ENCODE results near the gene MCFD2. TPM values are rescaled to one million over a fixed set of nuclear protein-coding genes. Genes with fewer than 3 reads are reported as not detected.

Gene MCFD2
- total and polyA plus RNA-seq, 8 donors: 13.3 to 127 (median 43.3) TPM

- WGBS, 5 donors: 70 to 85% (median 77%) methylated on average over 6 to 7 of the region's 7 CpGs
- no peaks in the 10 kb centered on the region for H3K36me3 ChIP-seq
- H3K4me1 ChIP-seq: peaks cover 3 to 26% (median 18%) of the 10 kb centered on the region in 4 donors
- no peaks in the 10 kb centered on the region for H3K27me3 ChIP-seq
- intact Hi-C loops (cut with DNase I; ENCODE audit: low total_unique reads): no loop called here
- no peak for DNase-seq
- H3K27ac ChIP-seq: peak overlapping the region in 2 of 5 donors; percentile 64 to 81
- no peak for TF ChIP-seq EP300 (IDR thresholded peaks at IDR 0.05)
- TF ChIP-seq POLR2AphosphoS5 (IDR thresholded peaks at IDR 0.05): no peak
- TF ChIP-seq POLR2A (IDR thresholded peaks at IDR 0.05): no peak
- TF ChIP-seq, protein P1, sequence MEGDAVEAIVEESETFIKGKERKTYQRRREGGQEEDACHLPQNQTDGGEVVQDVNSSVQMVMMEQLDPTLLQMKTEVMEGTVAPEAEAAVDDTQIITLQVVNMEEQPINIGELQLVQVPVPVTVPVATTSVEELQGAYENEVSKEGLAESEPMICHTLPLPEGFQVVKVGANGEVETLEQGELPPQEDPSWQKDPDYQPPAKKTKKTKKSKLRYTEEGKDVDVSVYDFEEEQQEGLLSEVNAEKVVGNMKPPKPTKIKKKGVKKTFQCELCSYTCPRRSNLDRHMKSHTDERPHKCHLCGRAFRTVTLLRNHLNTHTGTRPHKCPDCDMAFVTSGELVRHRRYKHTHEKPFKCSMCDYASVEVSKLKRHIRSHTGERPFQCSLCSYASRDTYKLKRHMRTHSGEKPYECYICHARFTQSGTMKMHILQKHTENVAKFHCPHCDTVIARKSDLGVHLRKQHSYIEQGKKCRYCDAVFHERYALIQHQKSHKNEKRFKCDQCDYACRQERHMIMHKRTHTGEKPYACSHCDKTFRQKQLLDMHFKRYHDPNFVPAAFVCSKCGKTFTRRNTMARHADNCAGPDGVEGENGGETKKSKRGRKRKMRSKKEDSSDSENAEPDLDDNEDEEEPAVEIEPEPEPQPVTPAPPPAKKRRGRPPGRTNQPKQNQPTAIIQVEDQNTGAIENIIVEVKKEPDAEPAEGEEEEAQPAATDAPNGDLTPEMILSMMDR (IDR thresholded peaks at IDR 0.05): no peak
- H3K4me3 ChIP-seq: no peak overlapping the region
- H3K9me3 ChIP-seq: peaks cover 0 to 14% (median 9%) of the 10 kb centered on the region in 4 donors
Observed at GRCh38 chr2:46865181-46865970, 50.2 kb downstream of the MCFD2 start.

GRCh38 chr2:46863882-46864281 lies 51.7 kb downstream of the MCFD2 start:
- no peak for DNase-seq
- 90 to 96% (median 93%) methylated on average over 1 of the region's 1 CpG for WGBS, 5 donors

DNA sequence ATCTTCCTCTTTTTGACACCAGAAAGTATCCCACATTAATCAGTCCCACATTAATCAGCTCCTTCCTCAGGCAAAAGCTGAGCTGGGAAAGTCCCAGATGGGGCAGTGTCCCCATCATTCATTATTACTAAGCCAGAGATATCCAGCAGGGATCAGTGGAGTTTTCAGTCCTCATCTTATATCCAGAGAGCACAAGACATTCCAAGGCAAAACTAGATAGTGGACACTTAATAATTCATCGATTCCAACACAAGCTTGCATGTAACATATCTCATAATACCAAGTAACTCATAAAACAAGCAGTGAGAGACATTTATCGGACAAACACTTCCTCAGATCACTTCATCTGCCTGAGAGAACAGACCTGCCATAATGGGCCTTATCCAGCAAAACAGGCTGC lies 53.1 kb downstream of the MCFD2 start:
- 84 to 95% (median 88%) methylated on average over 2 of the region's 2 CpGs for WGBS, 5 donors
- intact Hi-C loops (cut with DNase I; ENCODE audit: low total_unique reads): no loop called here
- no peak for TF ChIP-seq POLR2AphosphoS5 (IDR thresholded peaks at IDR 0.05)
- no peak for TF ChIP-seq POLR2A (IDR thresholded peaks at IDR 0.05)
- TF ChIP-seq, protein P1 (IDR thresholded peaks at IDR 0.05): no peak
- no peak for TF ChIP-seq EP300 (IDR thresholded peaks at IDR 0.05)
- no peak overlapping the region for H3K4me3 ChIP-seq
- H3K4me1 ChIP-seq: peaks cover 3 to 28% (median 17%) of the 10 kb centered on the region in 4 donors
- H3K36me3 ChIP-seq: no peaks in the 10 kb centered on the region
- H3K27ac ChIP-seq: no peak overlapping the region
- no peaks in the 10 kb centered on the region for H3K27me3 ChIP-seq
- H3K9me3 ChIP-seq: peaks cover 0 to 14% (median 9%) of the 10 kb centered on the region in 4 donors
- no peak for DNase-seq

More at GRCh38 chr2:46863882-46864281, 51.7 kb downstream of the MCFD2 start:
- no peak overlapping the region for H3K27ac ChIP-seq
- H3K4me3 ChIP-seq: no peak overlapping the region
- peaks cover 3 to 26% (median 18%) of the 10 kb centered on the region in 4 donors for H3K4me1 ChIP-seq
- no peaks in the 10 kb centered on the region for H3K27me3 ChIP-seq
- peaks cover 0 to 14% (median 9%) of the 10 kb centered on the region in 4 donors for H3K9me3 ChIP-seq
- no peaks in the 10 kb centered on the region for H3K36me3 ChIP-seq
- intact Hi-C loops (cut with DNase I; ENCODE audit: low total_unique reads): no loop called here
- TF ChIP-seq, protein P1 (IDR thresholded peaks at IDR 0.05): no peak
- no peak for TF ChIP-seq EP300 (IDR thresholded peaks at IDR 0.05)
- no peak for TF ChIP-seq POLR2A (IDR thresholded peaks at IDR 0.05)
- no peak for TF ChIP-seq POLR2AphosphoS5 (IDR thresholded peaks at IDR 0.05)

DNA sequence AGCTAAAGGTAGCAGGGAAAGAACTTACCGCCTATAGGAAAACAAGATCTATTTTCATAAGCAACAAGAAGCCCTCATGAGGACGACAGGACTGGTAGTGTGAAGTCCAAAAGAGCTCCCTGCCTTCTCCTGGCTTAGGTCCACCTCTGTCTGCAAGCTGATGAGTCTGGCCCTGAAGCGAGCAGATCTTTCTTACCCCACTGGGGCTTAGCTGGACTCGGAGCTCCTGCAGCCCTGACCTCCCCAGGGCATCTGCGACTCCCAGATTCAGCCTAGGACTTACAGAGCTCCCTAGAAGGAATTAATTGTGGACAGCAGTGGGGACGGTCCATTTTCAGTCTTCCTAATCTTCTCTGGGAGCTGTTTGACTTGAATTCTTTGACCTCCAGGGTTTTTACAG lies 53.7 kb downstream of the MCFD2 start:
- no peak overlapping the region for H3K4me3 ChIP-seq
- H3K27me3 ChIP-seq: no peaks in the 10 kb centered on the region
- 58 to 72% (median 59%) methylated on average over 6 of the region's 6 CpGs for WGBS, 5 donors
- H3K27ac ChIP-seq: no peak overlapping the region
- DNase-seq: no peak
- intact Hi-C loops (cut with DNase I; ENCODE audit: low total_unique reads): no loop called here
- H3K36me3 ChIP-seq: no peaks in the 10 kb centered on the region
- peaks cover 3 to 22% (median 14%) of the 10 kb centered on the region in 4 donors for H3K4me1 ChIP-seq
- peaks cover 0 to 14% (median 9%) of the 10 kb centered on the region in 4 donors for H3K9me3 ChIP-seq
- TF ChIP-seq POLR2AphosphoS5 (IDR thresholded peaks at IDR 0.05) (no peak), POLR2A (IDR thresholded peaks at IDR 0.05) (no peak), EP300 (IDR thresholded peaks at IDR 0.05) (no peak)
- TF ChIP-seq, protein P1 (IDR thresholded peaks at IDR 0.05): no peak
